SK-N-MC (cell line): ENCODE measurements around the gene FAM78A.

ENCODE experiments used
- EZH2 ChIP-seq: fragments of 200-600 bp; sonication (generic); IDR thresholded peaks from one replicate; pipeline ENCODE4 v1.6.1; 2017; ENCODE audit warnings: antibody characterized with exemption
- POLR2AphosphoS5 ChIP-seq: IDR thresholded peaks from 2 replicates; pipeline ENCODE4 v1.6.1; 2012; ENCODE audit warnings: mild to moderate bottlenecking, low read depth, low read length, borderline replicate concordance

- no peak for TF ChIP-seq EZH2
- TF ChIP-seq POLR2AphosphoS5: no peak
Observed at GRCh38 chr9:131273146-131273855, 3.0 kb downstream of the FAM78A start.
